Suprapubic skin (tissue), 4 donors: ENCODE data around the gene ZCCHC8. TPM values are rescaled to one million over a fixed set of nuclear protein-coding genes. Genes with fewer than 3 reads are reported as not detected.
A peak's percentile ranks its signal among the peaks of the same experiment; 100 is the strongest.

Experiments
- DNase-seq, 2 donors: peaks; one replicate each; pipeline ENCODE4 v3.0.0-alpha.2; 2019; ENCODE audit warnings: low spot score in 2 of 2
- H3K27ac ChIP-seq: fragments of 200-600 bp; sonication (generic); one replicate; pipeline ENCODE4 v1.5.1; 2019
- H3K27me3 ChIP-seq: fragments of 200-600 bp; sonication (generic); one replicate; pipeline ENCODE4 v1.5.1; 2019
- H3K36me3 ChIP-seq: fragments of 200-600 bp; sonication (generic); one replicate; pipeline ENCODE4 v1.5.1; 2019
- H3K4me1 ChIP-seq: fragments of 200-600 bp; sonication (generic); one replicate; pipeline ENCODE4 v1.5.1; 2019
- H3K4me3 ChIP-seq: fragments of 200-600 bp; sonication (generic); one replicate; pipeline ENCODE4 v1.5.1; 2019; ENCODE audit warnings: mild to moderate bottlenecking
- H3K9me3 ChIP-seq: fragments of 200-600 bp; sonication (generic); one replicate; pipeline ENCODE4 v1.5.1; 2019
- CTCF ChIP-seq, 2 donors: fragments of 200-600 bp in 1 of 2; fragments of 450-650 bp in 1 of 2; sonication (generic) in 1 of 2; IDR thresholded peaks; one replicate each; pipeline ENCODE4 v1.5.1; 2016 to 2019; ENCODE audit warnings: antibody characterized with exemption in 2 of 2, mild to moderate bottlenecking in 1 of 2, moderate library complexity in 1 of 2
- EP300 ChIP-seq: sonication (generic); formaldehyde crosslinking; IDR thresholded peaks from one replicate; pipeline ENCODE4 v1.6.1; 2017; ENCODE audit warnings: antibody characterized with exemption
- POLR2A ChIP-seq, 2 donors: fragments of 450-650 bp; IDR thresholded peaks; one replicate each; pipeline ENCODE4 v1.6.1; 2017; ENCODE audit warnings: antibody characterized with exemption in 2 of 2, mild to moderate bottlenecking in 2 of 2, moderate library complexity in 2 of 2
- POLR2AphosphoS5 ChIP-seq, 3 donors: sonication (generic); formaldehyde crosslinking; IDR thresholded peaks; one replicate each; pipeline ENCODE4 v1.6.1; 2017; ENCODE audit warnings: antibody characterized with exemption in 3 of 3
- WGBS: methylation state at CpG from one replicate; pipeline ENCODE4 v1.1.5; 2018; 5-methylcytosine and 5-hydroxymethylcytosine counted together
- total RNA-seq, 4 donors: library from RNA; depleted of rRNA; stranded (reverse); fragments of >200 nt; gene quantifications; one replicate each; pipeline ENCODE4 v1.1.0, GENCODE V29; 2016

Gene ZCCHC8
- total RNA-seq, 4 donors from 2014 or later = 21.5 to 49.7 (median 30.2) TPM

GRCh38 chr12:122526683-122527477, 26.1 kb upstream of the ZCCHC8 start, which contains the start of the genes KNTC1 and RSRC2:
Gene KNTC1 (plus strand): TSS chr12:122527249. CDS start chr12:122530064, 2,815 bp downstream.
Gene RSRC2 (minus strand): TSS chr12:122526936. CDS start chr12:122526853, 83 bp downstream.
- under 1% methylated on average over 31 of the region's 51 CpGs for WGBS
- Histone ChIP-seq H3K4me3 (peak within 1 kb of the TSS; percentile 72), H3K27me3 (no peaks in the 10 kb centered on the region), H3K36me3 (peaks cover 5% of the 10 kb centered on the region), H3K4me1 (peaks cover 49% of the 10 kb centered on the region), H3K9me3 (no peaks in the 10 kb centered on the region), H3K27ac (peak within 1 kb of the TSS; percentile 99)
- peak; percentile 89 to 98 for TF ChIP-seq POLR2A (IDR thresholded peaks at IDR 0.05)
- TF ChIP-seq EP300 = no peak
- no peak for TF ChIP-seq CTCF (IDR thresholded peaks at IDR 0.05)
- peak; percentile 31 to 97 (median 87) for TF ChIP-seq POLR2AphosphoS5 (IDR thresholded peaks at IDR 0.05)
- DNase-seq = peak; percentile 99 to 100

GRCh38 chr12:122523846-122524718, 23.4 kb upstream of the ZCCHC8 start:
- no peaks in the 10 kb centered on the region for H3K9me3 ChIP-seq
- peaks cover 33% of the 10 kb centered on the region for H3K36me3 ChIP-seq
- H3K27me3 ChIP-seq = no peaks in the 10 kb centered on the region
- peaks cover 49% of the 10 kb centered on the region for H3K4me1 ChIP-seq
- 16% methylated on average over 8 of the region's 8 CpGs for WGBS
- peak overlapping the region; percentile 72 for H3K4me3 ChIP-seq
- TF ChIP-seq CTCF (IDR thresholded peaks at IDR 0.05) (no peak), POLR2A (IDR thresholded peaks at IDR 0.05) (no peak), POLR2AphosphoS5 (IDR thresholded peaks at IDR 0.05) (no peak), EP300 (no peak)
- DNase-seq = no peak
- no peak overlapping the region for H3K27ac ChIP-seq

- peaks cover 47% of the 10 kb centered on the region for H3K4me1 ChIP-seq
- TF ChIP-seq POLR2A (IDR thresholded peaks at IDR 0.05) = no peak
- no peak for TF ChIP-seq EP300
- no peak for TF ChIP-seq CTCF (IDR thresholded peaks at IDR 0.05)
- no peak for TF ChIP-seq POLR2AphosphoS5 (IDR thresholded peaks at IDR 0.05)
- H3K9me3 ChIP-seq = no peaks in the 10 kb centered on the region
- 56% methylated on average over 8 of the region's 8 CpGs for WGBS
- peaks cover 41% of the 10 kb centered on the region for H3K36me3 ChIP-seq
- H3K4me3 ChIP-seq = peak overlapping the region; percentile 72
- no peak overlapping the region for H3K27ac ChIP-seq
- no peaks in the 10 kb centered on the region for H3K27me3 ChIP-seq
- DNase-seq = no peak
Measured at GRCh38 chr12:122523280-122523679, 22.5 kb upstream of the ZCCHC8 start.

- DNase-seq = no peak
- no peaks in the 10 kb centered on the region for H3K9me3 ChIP-seq
- TF ChIP-seq CTCF (IDR thresholded peaks at IDR 0.05) = no peak
- no peak for TF ChIP-seq EP300
- TF ChIP-seq POLR2A (IDR thresholded peaks at IDR 0.05) = no peak
- no peak for TF ChIP-seq POLR2AphosphoS5 (IDR thresholded peaks at IDR 0.05)
- peaks cover 67% of the 10 kb centered on the region for H3K36me3 ChIP-seq
- peaks cover 36% of the 10 kb centered on the region for H3K4me1 ChIP-seq
- H3K27ac ChIP-seq = no peak overlapping the region
- H3K4me3 ChIP-seq = no peak overlapping the region
- 96% methylated on average over 4 of the region's 4 CpGs for WGBS
- no peaks in the 10 kb centered on the region for H3K27me3 ChIP-seq
Measured at GRCh38 chr12:122520676-122521075, 19.9 kb upstream of the ZCCHC8 start.
